Right atrium auricular region (tissue), 2 donors: Measurements from ENCODE around the gene GLP2R. TPM values are rescaled to one million over a fixed set of nuclear protein-coding genes. Genes with fewer than 3 reads are reported as not detected.

Source experiments
- DNase-seq: peaks from one replicate; pipeline ENCODE4 v3.0.0-alpha.2; 2019; ENCODE audit warnings: low spot score
- H3K27ac ChIP-seq, 2 donors: fragments of 200-600 bp; sonication (generic); 1 replicate in 1 of 2; 2 replicates in 1 of 2; pipeline ENCODE4 v1.5.1; 2016 to 2019
- H3K27me3 ChIP-seq, 2 donors: fragments of 200-600 bp; sonication (generic); one replicate each; pipeline versions ENCODE4 v1.5.1 to v1.6.0; 2017 to 2019
- H3K36me3 ChIP-seq: fragments of 200-600 bp; sonication (generic); one replicate; pipeline ENCODE4 v1.5.1; 2016
- H3K4me1 ChIP-seq, 2 donors: fragments of 200-600 bp; sonication (generic); one replicate each; pipeline versions ENCODE4 v1.5.1 to v1.6.0; 2017 to 2019
- H3K4me3 ChIP-seq, 2 donors: fragments of 200-600 bp; sonication (generic); 1 replicate in 1 of 2; 2 replicates in 1 of 2; pipeline ENCODE4 v1.5.1; 2017 to 2019; ENCODE audit warnings: mild to moderate bottlenecking in 1 of 2, moderate library complexity in 1 of 2
- H3K9me3 ChIP-seq, 2 donors: fragments of 200-600 bp; sonication (generic); one replicate each; pipeline ENCODE4 v1.5.1; 2019
- CTCF ChIP-seq, 2 donors: fragments of 200-600 bp; sonication (generic); IDR thresholded peaks; one replicate each; pipeline ENCODE4 v1.5.1; 2019; ENCODE audit warnings: antibody characterized with exemption in 2 of 2
- total RNA-seq, 2 donors: library from RNA; depleted of rRNA; stranded (reverse); fragments of >200 nt; gene quantifications; one replicate each; pipeline ENCODE4 v1.1.0, GENCODE V29; 2016

The GLP2R gene
- total RNA-seq, 2 donors from 2014 or later = 1.0 to 1.7 TPM

- no peak for TF ChIP-seq CTCF (IDR thresholded peaks at IDR 0.05)
- no peaks in the 10 kb centered on the region for H3K27me3 ChIP-seq
- H3K4me3 ChIP-seq = no peak overlapping the region
- no peak overlapping the region for H3K27ac ChIP-seq
- peaks cover 0 to 19% of the 10 kb centered on the region in 2 donors for H3K4me1 ChIP-seq
- no peaks in the 10 kb centered on the region for H3K9me3 ChIP-seq
- no peaks in the 10 kb centered on the region for H3K36me3 ChIP-seq
- DNase-seq = no peak
Measured at GRCh38 chr17:9833922-9834321, 8.2 kb downstream of the GLP2R start.

GRCh38 chr17:9837551-9838471, 12.1 kb downstream of the GLP2R start:
- Histone ChIP-seq H3K9me3 (no peaks in the 10 kb centered on the region), H3K4me1 (peaks cover 0 to 42% of the 10 kb centered on the region in 2 donors), H3K27me3 (no peaks in the 10 kb centered on the region), H3K36me3 (no peaks in the 10 kb centered on the region), H3K27ac (peak overlapping the region; percentile 63 to 89), H3K4me3 (peak overlapping the region in 1 of 2 donors; percentile 19)
- TF ChIP-seq CTCF (IDR thresholded peaks at IDR 0.05) = no peak
- DNase-seq = peak; percentile 80

- H3K9me3 ChIP-seq = no peaks in the 10 kb centered on the region
- H3K27ac ChIP-seq = peak overlapping the region in 1 of 2 donors; percentile 89
- no peaks in the 10 kb centered on the region for H3K36me3 ChIP-seq
- TF ChIP-seq CTCF (IDR thresholded peaks at IDR 0.05) = peak in 1 of 2 donors; percentile 31
- peaks cover 0 to 58% of the 10 kb centered on the region in 2 donors for H3K4me1 ChIP-seq
- no peak overlapping the region for H3K4me3 ChIP-seq
- no peak for DNase-seq
- no peaks in the 10 kb centered on the region for H3K27me3 ChIP-seq
Measured at GRCh38 chr17:9839433-9839832, 13.7 kb downstream of the GLP2R start.

- DNase-seq = peak; percentile 75
- no peaks in the 10 kb centered on the region for H3K27me3 ChIP-seq
- peaks cover 0 to 56% of the 10 kb centered on the region in 2 donors for H3K4me1 ChIP-seq
- H3K27ac ChIP-seq = peak overlapping the region; percentile 74 to 92
- no peak for TF ChIP-seq CTCF (IDR thresholded peaks at IDR 0.05)
- H3K36me3 ChIP-seq = no peaks in the 10 kb centered on the region
- H3K9me3 ChIP-seq = no peaks in the 10 kb centered on the region
- H3K4me3 ChIP-seq = no peak overlapping the region
Measured at GRCh38 chr17:9842057-9842758, 16.5 kb downstream of the GLP2R start.

- no peak for TF ChIP-seq CTCF (IDR thresholded peaks at IDR 0.05)
- Histone ChIP-seq H3K4me1 (peaks cover 0 to 45% of the 10 kb centered on the region in 2 donors), H3K27ac (peak overlapping the region; percentile 74 to 92), H3K27me3 (no peaks in the 10 kb centered on the region), H3K36me3 (no peaks in the 10 kb centered on the region), H3K4me3 (no peak overlapping the region), H3K9me3 (no peaks in the 10 kb centered on the region)
- DNase-seq = no peak
Measured at GRCh38 chr17:9843152-9844010, 17.7 kb downstream of the GLP2R start.
